GM12878 (cell line): ENCODE results near the gene CARS2.

Experiments used
- CEBPB ChIP-seq, 2 experiments: fragments of 150-350 bp in 1 of 2; IDR thresholded peaks; 2 replicates each; pipeline ENCODE4 v1.6.1; 2012 to 2014; ENCODE audit warnings: low read depth in 2 of 2, low read length in 2 of 2, borderline replicate concordance in 1 of 2, inconsistent platforms in 1 of 2
- CHD4 ChIP-seq: fragments of 200-600 bp; sonication (generic); IDR thresholded peaks from 2 replicates; pipeline ENCODE4 v1.6.1; 2016; ENCODE audit warnings: mild to moderate bottlenecking
- CTCF ChIP-seq, 3 experiments: IDR thresholded peaks in 2 of 3; conservative IDR thresholded peaks in 1 of 3; 2 replicates each; pipeline ENCODE4 v1.5.1; 2011; ENCODE audit warnings: low read depth in 3 of 3, low read length in 3 of 3, mild to moderate bottlenecking in 3 of 3, control low read depth in 2 of 3, moderate library complexity in 2 of 3, inconsistent platforms in 1 of 3, mixed read lengths in 1 of 3; ENCODE audit not compliant: control insufficient read depth in 2 of 3, insufficient read depth in 1 of 3; ENCODE audit errors: extremely low read depth in 1 of 3
- EP300 ChIP-seq, 2 experiments: fragments of 150-350 bp in 1 of 2; IDR thresholded peaks; 2 replicates each; pipeline ENCODE4 v1.6.1; 2011 to 2012; ENCODE audit warnings: low read depth in 2 of 2, low read length in 2 of 2, borderline replicate concordance in 1 of 2, improper control_type of control experiment in 1 of 2, inconsistent platforms in 1 of 2; ENCODE audit not compliant: control insufficient read depth in 1 of 2
- EZH2 ChIP-seq: IDR thresholded peaks from 2 replicates; pipeline ENCODE4 v1.6.1; 2012; ENCODE audit warnings: low read depth, mild to moderate bottlenecking, control low read depth, inconsistent platforms, low read length, borderline replicate concordance; ENCODE audit not compliant: control insufficient read depth
- SIX5 ChIP-seq: IDR thresholded peaks from 2 replicates; pipeline ENCODE4 v1.6.1; 2011; ENCODE audit warnings: mild to moderate bottlenecking, low read depth, low read length, moderate library complexity; ENCODE audit not compliant: severe bottlenecking
- SMARCA5 ChIP-seq: fragments of 450-650 bp; IDR thresholded peaks from 2 replicates; pipeline ENCODE4 v1.6.1; 2017; ENCODE audit warnings: mild to moderate bottlenecking
- TCF7 ChIP-seq: IDR thresholded peaks from 2 replicates; pipeline ENCODE4 v1.6.1; 2014; ENCODE audit warnings: antibody characterized with exemption, borderline replicate concordance
- TF ChIP-seq, protein P1 (sequence below): IDR thresholded peaks from 2 replicates; pipeline ENCODE4 v1.6.1; 2012; ENCODE audit warnings: low read depth, low read length, improper control_type of control experiment

GRCh38 chr13:110636053-110636475 lies 69.9 kb downstream of the CARS2 start:
- TF ChIP-seq CEBPB (IDR thresholded peaks at IDR 0.05; ENCODE audit: borderline replicate concordance in 1 of 2, low read depth in 2 of 2, low read length in 2 of 2) (no peak), EP300 (IDR thresholded peaks at IDR 0.05; ENCODE audit: borderline replicate concordance in 1 of 2, control insufficient read depth in 1 of 2, low read depth in 2 of 2, low read length in 2 of 2) (no peak), CTCF (IDR thresholded peaks at IDR 0.05 in 2 of 3, conservative IDR thresholded peaks at IDR 0.05 in 1 of 3; ENCODE audit: control insufficient read depth in 2 of 3, extremely low read depth in 1 of 3, insufficient read depth in 1 of 3, low read depth in 3 of 3, low read length in 3 of 3) (no peak), CHD4 (no peak), TCF7 (no peak), EZH2 (no peak), SMARCA5 (no peak), SIX5 (no peak)
- TF ChIP-seq, protein P1, sequence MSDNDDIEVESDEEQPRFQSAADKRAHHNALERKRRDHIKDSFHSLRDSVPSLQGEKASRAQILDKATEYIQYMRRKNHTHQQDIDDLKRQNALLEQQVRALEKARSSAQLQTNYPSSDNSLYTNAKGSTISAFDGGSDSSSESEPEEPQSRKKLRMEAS, result no peak
